K562 (cell line): Measurements from ENCODE around the gene EVA1A. TPM values are rescaled to one million over a fixed set of nuclear protein-coding genes. Genes with fewer than 3 reads are reported as not detected.

Experiments
- ATAC-seq: fragments of 200-7000 bp; cut with Tn5 transposase; 3 replicates; pipeline ENCODE4 v1.9.1; 2020; ENCODE audit warnings: moderate library complexity
- BruUV-seq: library from RNA; stranded (reverse); fragments of 400-500 nt; replicated peaks from 2 replicates; lab custom pipeline; 2021; lab: Mats Ljungman, UMichigan
- CTCF ChIA-PET: fragments of 300-600 bp; formaldehyde crosslinking; extraction: SDS; loops from one replicate; lab custom pipeline; 2021; ENCODE audit warnings: low intra/inter-chr PET ratio; lab: Yijun Ruan, JAX
- POLR2A ChIA-PET: fragments of 300-600, 350-650 bp; sonication (Branson Sonifier 250); formaldehyde crosslinking; extraction: SDS; loops from one replicate; lab custom pipeline; 2021; ENCODE audit warnings: antibody characterized with exemption, inconsistent platforms; lab: Yijun Ruan, JAX
- DNase-seq, 4 experiments: peaks; one replicate each; pipeline versions ENCODE4 v3.0.0 to v3.0.0-alpha.2; 2011 to 2018; ENCODE audit warnings: low spot score in 3 of 4, mixed read lengths in 3 of 4; ENCODE audit errors: extremely low read depth in 1 of 4
- FAIRE-seq: peaks from 2 replicates; lab custom pipeline; 2011; peaks lifted over from hg19 to GRCh38; lab: Jason Lieb, UNC
- H2AFZ ChIP-seq: 2 replicates; pipeline ENCODE4 v1.6.0; 2011; ENCODE audit warnings: low read depth, low read length, control low read depth, inconsistent platforms
- H3K27ac ChIP-seq: fragments of 200-600 bp; 3 replicates; pipeline ENCODE4 v1.8.0; 2011; ENCODE audit warnings: low read depth, mild to moderate bottlenecking, control low read depth, inconsistent platforms, low read length, moderate library complexity, mixed read lengths; ENCODE audit errors: extremely low read depth
- H3K27me3 ChIP-seq, 2 experiments: fragments of 300-600 bp in 1 of 2; 2 replicates in 1 of 2; 3 replicates in 1 of 2; pipeline versions ENCODE4 v1.6.0 to v1.8.0; 2011; ENCODE audit warnings: inconsistent platforms in 2 of 2, low read length in 2 of 2, mild to moderate bottlenecking in 1 of 2, mixed read lengths in 1 of 2, moderate library complexity in 1 of 2; ENCODE audit not compliant: control insufficient read depth in 2 of 2, insufficient read depth in 2 of 2
- H3K36me3 ChIP-seq: fragments of 300-600 bp; 3 replicates; pipeline ENCODE4 v1.8.0; 2011; ENCODE audit warnings: mild to moderate bottlenecking, low read length, inconsistent platforms; ENCODE audit not compliant: control insufficient read depth, insufficient read depth
- H3K4me1 ChIP-seq, 2 experiments: fragments of 200-600 bp in 1 of 2; replicated peaks in 1 of 2; 2 replicates in 1 of 2; 3 replicates in 1 of 2; pipeline versions ENCODE4 v1.5.1 to v1.8.0; 2011; ENCODE audit warnings: inconsistent platforms in 2 of 2, low read length in 2 of 2, mild to moderate bottlenecking in 1 of 2, mixed read lengths in 1 of 2, moderate library complexity in 1 of 2; ENCODE audit not compliant: control insufficient read depth in 2 of 2, insufficient read depth in 2 of 2
- H3K4me2 ChIP-seq: 2 replicates; pipeline ENCODE4 v1.6.1; 2011; ENCODE audit warnings: low read length, control low read depth, inconsistent platforms, mixed read lengths; ENCODE audit not compliant: insufficient read depth
- H3K4me3 ChIP-seq: fragments of 200-600 bp; sonication (generic), shearing (Covaris generic); 2 replicates; pipeline ENCODE4 v1.5.1; 2016; ENCODE audit warnings: control low read depth, inconsistent platforms
- H3K79me2 ChIP-seq: fragments of 200-600 bp; 3 replicates; pipeline ENCODE4 v1.8.0; 2011; ENCODE audit warnings: low read length, inconsistent platforms; ENCODE audit not compliant: control insufficient read depth, insufficient read depth
- H3K9ac ChIP-seq, 2 experiments: 2 replicates each; pipeline versions ENCODE4 v1.6.0 to v1.6.1; 2011; ENCODE audit warnings: low read depth in 2 of 2, low read length in 2 of 2, control low read depth in 1 of 2, inconsistent platforms in 1 of 2, mild to moderate bottlenecking in 1 of 2, mixed read lengths in 1 of 2; ENCODE audit not compliant: insufficient read depth in 1 of 2
- H3K9me1 ChIP-seq: one replicate; pipeline ENCODE4 v1.6.0; 2011; ENCODE audit warnings: inconsistent platforms, mild to moderate bottlenecking, low read length, moderate library complexity; ENCODE audit not compliant: control insufficient read depth, insufficient read depth
- H3K9me3 ChIP-seq: replicated peaks from 2 replicates; pipeline ENCODE4 v1.5.1; 2011; ENCODE audit warnings: low read depth, low read length, inconsistent platforms; ENCODE audit not compliant: control insufficient read depth, insufficient read depth
- H4K20me1 ChIP-seq: replicated peaks from 2 replicates; pipeline ENCODE4 v1.6.1; 2011; ENCODE audit warnings: low read length, inconsistent platforms, mixed read lengths; ENCODE audit not compliant: control insufficient read depth, insufficient read depth
- E2F3 ChIP-seq: fragments of 250-450 bp; sonication (Bioruptor Pico); IDR thresholded peaks from 2 replicates; pipeline ENCODE4 v1.4.0; 2020; ENCODE audit warnings: mild to moderate bottlenecking
- EGR1 ChIP-seq: fragments of 450-650 bp; conservative IDR thresholded peaks from 2 replicates; pipeline ENCODE4 v1.6.1; 2017; ENCODE audit warnings: mild to moderate bottlenecking
- HNRNPH1 ChIP-seq: fragments of 200-400 bp; formaldehyde crosslinking; optimal IDR thresholded peaks from 2 replicates; pipeline ENCODE3; 2017; ENCODE audit warnings: low read depth, mild to moderate bottlenecking, low read length, moderate library complexity
- HNRNPUL1 ChIP-seq: fragments of 200-400 bp; formaldehyde crosslinking; IDR thresholded peaks from 2 replicates; pipeline ENCODE4 v1.6.1; 2017; ENCODE audit warnings: low read length
- HOXB6 ChIP-seq: fragments of 250-450 bp; sonication (Bioruptor Pico); IDR thresholded peaks from 2 replicates; pipeline ENCODE4 v1.5.1; 2022; ENCODE audit warnings: mild to moderate bottlenecking, borderline replicate concordance
- KLF10 ChIP-seq: fragments of 250-450 bp; sonication (Bioruptor Pico); IDR thresholded peaks from 2 replicates; pipeline ENCODE4 v1.6.1; 2021; ENCODE audit warnings: matching md5 sums
- KLF6 ChIP-seq: fragments of 250-450 bp; sonication (Bioruptor Pico); IDR thresholded peaks from 2 replicates; pipeline ENCODE4 v1.4.0; 2020; ENCODE audit warnings: mild to moderate bottlenecking, moderate library complexity, borderline replicate concordance
- MCM5 ChIP-seq: fragments of 450-650 bp; IDR thresholded peaks from 2 replicates; pipeline ENCODE4 v1.6.1; 2016; ENCODE audit warnings: low read depth
- NFATC3 ChIP-seq: fragments of 450-650 bp; IDR thresholded peaks from 2 replicates; pipeline ENCODE4 v1.6.1; 2017; ENCODE audit warnings: mild to moderate bottlenecking
- NFXL1 ChIP-seq: fragments of 450-650 bp; formaldehyde crosslinking; IDR thresholded peaks from 2 replicates; pipeline ENCODE4 v1.4.0; 2021; ENCODE audit warnings: mild to moderate bottlenecking
- NR2F6 ChIP-seq: fragments of 450-650 bp; formaldehyde crosslinking; IDR thresholded peaks from 2 replicates; pipeline ENCODE4 v1.4.0; 2020; ENCODE audit warnings: mild to moderate bottlenecking
- RAD51 ChIP-seq: fragments of 450-650 bp; IDR thresholded peaks from 2 replicates; pipeline ENCODE4 v1.7.1; 2016; ENCODE audit warnings: low read depth, mild to moderate bottlenecking, borderline replicate concordance
- RNF2 ChIP-seq: sonication (generic); IDR thresholded peaks from 2 replicates; pipeline ENCODE4 v1.6.1; 2016
- TAF1 ChIP-seq: IDR thresholded peaks from 2 replicates; pipeline ENCODE4 v1.6.1; 2011; ENCODE audit warnings: mild to moderate bottlenecking, low read length, moderate library complexity; ENCODE audit not compliant: insufficient read depth, control insufficient read depth, severe bottlenecking; ENCODE audit errors: extremely low read depth
- THRAP3 ChIP-seq: fragments of 450-650 bp; IDR thresholded peaks from 2 replicates; pipeline ENCODE4 v1.6.1; 2016; ENCODE audit warnings: mild to moderate bottlenecking, inconsistent platforms, borderline replicate concordance
- ZNF561 ChIP-seq: fragments of 450-650 bp; formaldehyde crosslinking; conservative IDR thresholded peaks from 2 replicates; pipeline ENCODE4 v1.4.0; 2020; ENCODE audit warnings: mild to moderate bottlenecking, moderate library complexity
- ZNF589 ChIP-seq: fragments of 200-800 bp; sonication (Bioruptor generic); IDR thresholded peaks from 2 replicates; pipeline ENCODE4 v1.6.1; 2016; ENCODE audit warnings: low read depth, missing genetic modification characterization, missing compliant biosample characterization
- ZNF830 ChIP-seq: fragments of 250-450 bp; sonication (Bioruptor Pico); IDR thresholded peaks from 2 replicates; pipeline ENCODE4 v1.5.0; 2021; ENCODE audit warnings: mild to moderate bottlenecking
- WGBS: fragments of 100-300 bp; shearing (Covaris generic); methylation state at CpG from one replicate; pipeline ENCODE4 v1.1.6; 2016; ENCODE audit warnings: low coverage, mixed read lengths; ENCODE audit not compliant: insufficient coverage; ENCODE audit errors: missing lambda C conversion rate; 5-methylcytosine and 5-hydroxymethylcytosine counted together
- in situ Hi-C: fragments of 300-500 bp; cut with MboI; formaldehyde crosslinking; loops from 4 replicates; pipeline ENCODE4 v1.15.0; 2018; ENCODE audit warnings: inconsistent platforms, mixed read lengths
- intact Hi-C: fragments of 100-400 bp; cut with micrococcal nuclease; formaldehyde crosslinking; loops from 2 replicates; pipeline ENCODE4 v1.14.2; 2022
- polyA plus RNA-seq, 8 experiments: library from polyadenylated mRNA; depleted of rRNA in 4 of 8; stranded (reverse) in 5 of 8; unstranded in 3 of 8; fragments of >200 nt; fragmentation: Nextera tagmentation in 2 of 8; fragmentation: Illumina TruSeq in 1 of 8; extraction: Ambion mirVana in 2 of 8; extraction: Trizol in 1 of 8; gene quantifications; 2 replicates each; pipeline versions ENCODE4 v1.2.1 to v1.2.3, GENCODE V29; 2011 to 2014; ENCODE audit warnings: inconsistent platforms in 1 of 8, missing spikeins in 1 of 8
- total RNA-seq, 7 experiments: library from RNA; depleted of rRNA in 6 of 7; stranded (reverse); fragments of >200 nt in 6 of 7; fragmentation: Illumina TruSeq in 2 of 7; extraction: Trizol in 2 of 7; gene quantifications; 2 replicates each; pipeline versions ENCODE4 v1.2.1 to v1.2.3, GENCODE V29; 2011 to 2021; ENCODE audit warnings: low replicate concordance in 1 of 7
- TF ChIP-seq, protein P1 (sequence below): fragments of 250-450 bp; sonication (Bioruptor Pico); IDR thresholded peaks from 2 replicates; pipeline ENCODE4 v1.8.0; 2022; ENCODE audit warnings: moderate library complexity, mild to moderate bottlenecking, inconsistent platforms
- TF ChIP-seq, protein P2 (sequence below): sonication (generic); formaldehyde crosslinking; IDR thresholded peaks from 2 replicates; pipeline ENCODE4 v1.8.0; 2022; ENCODE audit warnings: mild to moderate bottlenecking, low read depth, missing genetic modification reagents

EVA1A gene
- total and polyA plus RNA-seq, 9 of the 15 experiments (the other 6 are each of a cell fraction or from before 2014, with no cell fraction given): not detected

- H3K9ac ChIP-seq: no peak overlapping the region
- no peaks in the 10 kb centered on the region for H4K20me1 ChIP-seq
- ChIA-PET CTCF (no interaction called here), POLR2A (interaction anchor here (0.7 to 0.8 kb wide), 2 partner anchors 12 to 17 kb away, joined by 3 read pairs; no protein-coding TSS in a partner anchor)
- no peaks in the 10 kb centered on the region for H3K36me3 ChIP-seq
- no peak overlapping the region for H3K4me2 ChIP-seq
- no peaks in the 10 kb centered on the region for H3K9me1 ChIP-seq
- DNase-seq (no peak), FAIRE-seq (no peak), ATAC-seq (no peak)
- BruUV-seq: no TSS peak
- no peaks in the 10 kb centered on the region for H3K9me3 ChIP-seq
- TF ChIP-seq NFATC3: no peak
- TF ChIP-seq TAF1: no peak
- TF ChIP-seq KLF6 (CRISPR knock-in tag): no peak
- TF ChIP-seq, protein P1, sequence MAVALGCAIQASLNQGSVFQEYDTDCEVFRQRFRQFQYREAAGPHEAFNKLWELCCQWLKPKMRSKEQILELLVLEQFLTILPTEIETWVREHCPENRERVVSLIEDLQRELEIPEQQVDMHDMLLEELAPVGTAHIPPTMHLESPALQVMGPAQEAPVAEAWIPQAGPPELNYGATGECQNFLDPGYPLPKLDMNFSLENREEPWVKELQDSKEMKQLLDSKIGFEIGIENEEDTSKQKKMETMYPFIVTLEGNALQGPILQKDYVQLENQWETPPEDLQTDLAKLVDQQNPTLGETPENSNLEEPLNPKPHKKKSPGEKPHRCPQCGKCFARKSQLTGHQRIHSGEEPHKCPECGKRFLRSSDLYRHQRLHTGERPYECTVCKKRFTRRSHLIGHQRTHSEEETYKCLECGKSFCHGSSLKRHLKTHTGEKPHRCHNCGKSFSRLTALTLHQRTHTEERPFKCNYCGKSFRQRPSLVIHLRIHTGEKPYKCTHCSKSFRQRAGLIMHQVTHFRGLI (CRISPR knock-in tag): no peak
- no peak for TF ChIP-seq NR2F6 (CRISPR knock-in tag)
- no peak for TF ChIP-seq HNRNPH1
- no peak for TF ChIP-seq ZNF561
- TF ChIP-seq EGR1: no peak
- TF ChIP-seq, protein P2, sequence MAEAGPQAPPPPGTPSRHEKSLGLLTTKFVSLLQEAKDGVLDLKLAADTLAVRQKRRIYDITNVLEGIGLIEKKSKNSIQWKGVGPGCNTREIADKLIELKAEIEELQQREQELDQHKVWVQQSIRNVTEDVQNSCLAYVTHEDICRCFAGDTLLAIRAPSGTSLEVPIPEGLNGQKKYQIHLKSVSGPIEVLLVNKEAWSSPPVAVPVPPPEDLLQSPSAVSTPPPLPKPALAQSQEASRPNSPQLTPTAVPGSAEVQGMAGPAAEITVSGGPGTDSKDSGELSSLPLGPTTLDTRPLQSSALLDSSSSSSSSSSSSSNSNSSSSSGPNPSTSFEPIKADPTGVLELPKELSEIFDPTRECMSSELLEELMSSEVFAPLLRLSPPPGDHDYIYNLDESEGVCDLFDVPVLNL: no peak
- TF ChIP-seq KLF10 (CRISPR knock-in tag): no peak
- no peak for TF ChIP-seq RNF2
- TF ChIP-seq ZNF589 (CRISPR knock-in tag): no peak
- no peak for TF ChIP-seq E2F3
- TF ChIP-seq HNRNPUL1: no peak
- TF ChIP-seq NFXL1 (CRISPR knock-in tag): no peak
- TF ChIP-seq MCM5: no peak
- no peak for TF ChIP-seq ZNF830 (CRISPR knock-in tag)
- TF ChIP-seq RAD51: no peak
- no peak for TF ChIP-seq THRAP3
- no peak for TF ChIP-seq HOXB6
- no peak overlapping the region for H3K4me3 ChIP-seq
- intact Hi-C loops: no loop called here
- H2AFZ ChIP-seq: no peak overlapping the region
- under 1% methylated on average over 11 of the region's 11 CpGs for WGBS
- no peaks in the 10 kb centered on the region; a peak in 1 of 5 replicates for H3K4me1 ChIP-seq
- peaks cover 10 to 39% of the 10 kb centered on the region in 2 experiments for H3K27me3 ChIP-seq
- in situ Hi-C loops: no loop called here
- no peaks in the 10 kb centered on the region for H3K79me2 ChIP-seq
- no peak overlapping the region for H3K27ac ChIP-seq
Observed at GRCh38 chr2:75561566-75562512, 1.1 kb upstream of the EVA1A start.
